Islet of Langerhans (tissue), 1 donor: ENCODE data around the gene CCDC194.
"Not testable (repeated sequence)": the region's sequence is repeated elsewhere in the genome, so short reads cannot be mapped to it uniquely, and the experiment has no call there.

Experiments
- FAIRE-seq: peaks from one replicate; lab custom pipeline; 2011; peaks lifted over from hg19 to GRCh38; lab: Jason Lieb, UNC

Gene CCDC194

DNA sequence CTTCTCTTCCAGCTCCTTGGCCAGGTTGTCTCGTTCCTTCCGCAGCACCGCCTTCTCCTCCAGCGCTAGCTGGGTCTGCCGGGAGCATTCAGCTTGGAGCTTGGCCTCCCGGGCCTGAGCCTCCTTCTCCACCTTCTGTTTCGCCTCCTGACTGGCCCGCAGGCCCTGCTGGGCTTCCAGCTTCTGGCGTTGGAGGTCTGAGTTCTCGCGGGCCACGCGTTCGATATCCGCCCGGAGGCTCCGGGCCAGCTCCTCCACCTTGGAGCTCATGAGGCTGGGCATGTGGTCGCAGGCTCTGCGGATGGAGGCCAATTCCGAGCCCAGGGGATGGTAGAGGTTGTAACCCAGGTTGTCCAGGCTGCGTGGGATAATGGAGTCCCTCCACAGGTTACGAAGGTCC lies 28.6 kb downstream of the CCDC194 start:
- FAIRE-seq: no peak

DNA sequence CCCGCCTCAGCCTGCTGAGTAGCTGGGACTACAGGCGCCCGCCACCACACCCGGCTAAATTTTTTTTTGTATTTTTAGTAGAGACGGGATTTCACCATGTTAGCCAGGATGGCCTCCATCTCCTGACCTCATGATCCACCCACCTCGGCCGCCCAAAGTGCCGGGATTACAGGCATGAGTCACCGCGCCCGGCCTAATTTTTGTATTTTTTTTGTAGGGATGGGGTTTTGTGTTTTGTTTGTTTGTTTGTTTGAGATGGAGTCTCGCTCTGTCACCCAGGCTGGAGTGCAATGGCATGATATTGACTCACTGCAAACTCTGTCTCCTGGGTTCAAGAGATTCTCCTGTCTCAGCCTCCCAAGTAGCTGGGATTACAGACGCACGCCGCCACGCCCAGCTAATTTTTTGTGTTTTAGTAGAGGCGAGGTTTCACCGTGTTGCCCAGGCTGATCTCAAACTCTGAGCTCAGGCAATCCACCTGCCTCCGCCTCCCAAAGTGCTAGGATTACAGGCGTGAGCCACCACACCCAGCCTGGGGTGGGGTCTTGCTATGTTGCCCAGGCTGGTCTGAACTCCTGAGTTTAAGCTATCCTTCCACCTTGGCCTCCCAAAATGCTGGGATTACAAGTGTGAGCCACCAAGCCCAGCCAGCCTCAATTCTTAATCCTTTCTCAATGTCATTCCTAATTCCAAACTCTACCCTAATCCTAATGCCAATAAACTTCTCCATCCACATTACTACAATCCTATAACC lies 30.0 kb downstream of the CCDC194 start:
- FAIRE-seq: not testable (repeated sequence)

DNA sequence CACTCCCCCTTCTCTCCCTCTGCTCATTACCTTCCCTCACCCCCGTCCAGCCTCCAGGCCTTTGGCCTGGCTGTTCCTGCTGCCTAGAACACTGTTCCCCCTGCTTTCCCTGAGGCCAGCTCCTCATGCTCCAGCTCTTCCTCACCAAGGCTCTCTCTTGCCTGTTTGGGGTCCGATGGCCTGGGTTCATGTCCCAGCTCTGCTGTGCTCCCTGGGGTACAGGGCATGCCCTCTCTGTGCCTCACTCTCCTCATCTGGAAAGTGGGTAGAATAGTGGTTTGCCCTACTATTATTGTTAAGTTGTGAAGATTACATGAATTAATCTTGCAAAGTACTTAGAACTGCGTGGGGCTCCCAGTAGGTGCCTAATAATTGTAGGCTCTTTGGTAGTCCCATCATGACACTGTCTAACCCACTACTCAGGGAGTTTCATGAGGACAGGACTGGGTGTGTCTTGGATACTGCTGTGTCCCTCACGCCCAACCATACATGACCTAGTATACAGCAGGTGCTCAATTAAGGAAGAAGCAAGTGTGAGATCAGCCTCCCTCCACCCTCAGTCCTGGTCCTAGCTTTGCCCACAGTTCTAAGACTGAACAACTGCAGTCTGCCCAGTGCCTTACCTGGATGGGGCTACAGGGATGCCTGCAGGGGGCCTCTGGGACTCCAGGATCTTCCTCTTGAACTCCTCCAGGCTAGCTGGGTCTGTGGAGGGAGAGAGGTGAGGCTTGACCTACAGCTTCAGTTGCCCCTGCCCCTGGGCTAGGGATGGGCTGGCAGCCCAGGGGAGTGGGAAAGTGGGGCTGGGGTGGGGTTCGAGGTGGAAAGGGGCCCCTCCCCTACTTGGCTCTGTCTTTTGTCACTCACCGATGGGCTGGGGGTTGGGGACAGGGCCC lies 33.8 kb downstream of the CCDC194 start:
- no peak for FAIRE-seq

DNA sequence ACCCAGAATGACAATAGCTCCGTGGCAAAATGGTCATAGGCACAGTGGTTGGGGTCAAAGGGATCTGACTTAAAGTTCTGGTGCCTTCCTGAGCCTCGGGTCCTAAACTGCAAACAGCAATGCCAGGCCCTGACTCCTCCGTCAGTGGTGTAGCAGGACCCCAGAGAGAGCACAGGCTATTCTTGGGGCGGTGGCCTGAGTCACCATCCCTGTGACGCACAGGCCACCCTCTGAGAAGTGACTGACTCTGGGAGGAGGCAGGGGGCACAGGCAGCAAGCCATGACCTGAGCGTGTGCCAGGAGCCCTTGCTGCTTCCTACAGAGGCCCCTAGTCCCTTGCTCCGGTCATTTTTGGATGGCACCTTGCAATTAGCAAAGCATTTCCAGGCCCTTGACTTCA lies 35.6 kb downstream of the CCDC194 start:
- no peak for FAIRE-seq

DNA sequence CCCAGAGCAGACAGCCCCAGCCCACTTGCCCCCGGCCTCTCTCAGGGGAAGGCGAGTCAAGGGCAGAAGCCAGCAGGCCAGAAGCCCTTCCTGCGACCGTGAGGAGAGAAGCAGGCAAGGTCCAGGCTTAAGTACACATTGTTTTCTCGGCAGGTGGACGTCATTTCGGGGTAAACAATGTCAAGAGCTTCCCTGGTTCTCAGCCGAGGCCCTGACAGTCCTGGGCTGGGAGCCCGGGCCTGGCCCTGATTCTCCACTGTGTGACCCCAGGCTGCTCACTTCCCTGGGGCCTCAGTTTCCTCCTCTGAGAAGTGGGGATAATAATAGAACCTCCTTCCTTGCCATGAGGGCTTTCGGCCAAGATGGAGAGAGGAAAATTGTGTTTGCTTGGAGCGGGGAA lies 36.3 kb downstream of the CCDC194 start:
- no peak for FAIRE-seq

DNA sequence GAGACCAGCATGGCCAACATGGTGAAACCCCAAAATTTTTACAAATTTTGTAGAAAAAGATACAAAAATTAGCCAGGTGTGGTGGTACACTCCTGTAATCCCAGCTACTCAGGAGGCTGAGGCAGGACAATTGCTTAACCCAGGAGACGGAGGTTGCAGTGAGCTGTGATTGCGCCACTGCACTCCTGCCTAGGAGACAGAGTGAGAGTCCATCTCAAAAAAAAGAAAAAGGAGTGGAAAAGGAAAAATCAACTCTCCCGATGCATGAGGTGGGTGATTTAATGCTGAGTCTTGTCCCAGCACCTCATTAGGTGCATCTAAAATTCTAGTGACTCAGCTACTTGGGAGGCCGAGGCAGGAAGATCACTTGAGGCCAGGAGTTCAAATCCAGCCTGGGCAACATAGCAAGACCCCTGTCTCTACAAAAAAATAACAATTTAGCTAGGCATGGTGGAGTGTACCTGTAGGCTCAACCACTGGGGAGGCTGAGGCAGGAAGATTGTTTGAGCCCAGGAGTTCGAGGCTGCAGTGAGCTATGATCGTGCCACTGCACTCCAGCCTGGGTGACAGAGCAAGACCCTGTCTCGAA lies 36.8 kb downstream of the CCDC194 start:
- FAIRE-seq: no peak

DNA sequence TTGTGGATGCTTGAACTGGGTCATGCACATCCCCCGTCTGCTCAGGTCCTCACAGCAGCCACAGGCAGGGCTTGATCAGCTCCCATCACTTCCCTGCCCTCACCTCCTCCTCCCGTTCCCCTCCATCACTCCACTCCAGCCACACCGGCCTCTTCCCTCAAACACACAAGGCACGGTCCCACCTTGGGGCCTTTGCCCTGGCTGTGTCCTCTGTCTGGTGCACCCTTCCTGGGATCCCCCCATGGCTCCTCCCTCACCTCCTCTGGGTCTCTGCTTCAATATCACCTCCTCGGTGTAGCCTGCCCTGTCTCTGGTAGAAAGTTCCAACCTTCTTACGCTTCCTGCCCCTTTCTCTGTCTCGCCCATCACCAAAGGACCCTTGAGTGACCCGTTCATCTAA lies 40.6 kb downstream of the CCDC194 start:
- no peak for FAIRE-seq

DNA sequence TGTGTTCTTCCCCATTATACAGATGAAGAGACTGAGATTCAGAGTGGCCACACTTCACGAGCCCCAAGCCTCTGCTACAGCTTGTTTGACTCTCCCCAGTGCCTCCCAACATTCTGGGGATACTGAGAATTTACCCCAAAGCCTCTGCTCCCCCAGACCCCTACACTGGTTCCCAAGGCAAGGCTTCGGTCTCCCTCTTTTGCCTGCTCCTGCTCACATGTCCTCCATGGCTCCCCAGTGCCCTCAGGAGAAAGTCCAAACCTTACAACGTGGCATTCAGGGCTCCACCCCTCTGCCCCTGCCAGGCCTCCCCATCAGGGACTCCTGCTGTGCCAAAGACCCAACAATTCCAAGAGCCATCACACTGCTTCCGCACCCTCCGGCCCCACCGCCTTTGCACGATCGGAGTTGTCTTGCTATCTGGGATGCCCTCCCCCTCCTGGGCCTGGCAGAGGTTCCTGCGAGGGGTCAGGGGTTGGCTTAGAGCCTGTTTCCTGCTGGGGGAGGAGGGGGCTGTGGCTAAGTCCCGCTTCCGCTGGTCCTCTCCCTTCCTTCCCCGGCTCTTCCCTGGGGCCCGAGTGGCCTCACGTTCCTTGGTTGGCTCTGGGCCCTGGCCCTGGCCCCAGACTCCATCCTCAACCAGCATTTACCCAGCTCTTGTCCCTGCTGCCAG lies 41.3 kb downstream of the CCDC194 start:
- no peak for FAIRE-seq

DNA sequence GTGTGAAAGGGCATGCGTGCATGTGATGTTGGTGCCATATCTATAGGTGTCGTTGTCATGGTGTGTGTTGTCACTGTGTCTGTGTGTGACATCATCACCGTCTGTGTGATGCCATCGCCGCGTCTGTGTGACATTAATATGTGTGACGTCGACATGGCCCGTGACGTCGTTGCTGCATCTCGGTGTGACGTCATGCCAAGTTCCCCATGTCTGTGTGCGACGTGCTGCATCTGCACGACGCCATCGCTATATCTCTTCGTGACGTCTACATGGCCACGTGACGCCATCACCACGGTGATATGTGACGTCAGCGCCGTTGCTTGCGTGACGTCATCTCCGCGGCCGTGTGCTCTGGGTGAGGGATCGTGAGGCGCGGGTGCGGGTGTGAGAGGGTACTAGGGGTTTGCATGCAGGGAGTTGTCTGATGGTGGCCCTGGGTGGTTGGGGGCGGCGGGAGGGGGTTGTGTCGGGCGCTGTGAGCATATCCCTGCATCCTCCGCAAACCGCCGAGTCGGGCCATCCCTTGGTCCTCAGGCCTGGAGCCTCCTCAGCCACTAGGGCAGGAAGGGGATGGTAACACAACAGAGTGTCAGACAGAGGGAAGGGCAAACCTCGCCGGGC lies 42.1 kb downstream of the CCDC194 start:
- FAIRE-seq: no peak

DNA sequence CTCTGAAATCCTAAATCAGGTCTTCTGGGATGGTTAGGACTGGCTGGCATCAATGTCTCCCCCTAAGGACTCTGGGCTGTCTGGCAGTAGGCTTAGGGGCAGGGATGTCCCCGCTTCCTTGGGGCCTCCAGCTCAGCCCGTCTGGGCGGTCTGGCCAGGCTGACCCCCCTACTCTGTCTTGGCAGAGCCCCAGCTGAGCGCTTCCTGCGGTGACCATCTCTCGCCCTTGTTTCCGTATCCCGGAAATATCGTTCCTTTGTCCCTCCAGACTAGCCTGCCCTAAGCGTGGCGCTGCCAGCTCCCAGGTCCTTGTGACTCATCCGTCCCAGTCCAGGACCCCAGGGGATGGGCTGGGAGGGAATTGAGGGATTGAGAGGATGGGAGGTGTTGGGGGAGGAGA lies 45.3 kb downstream of the CCDC194 start:
- FAIRE-seq: no peak

DNA sequence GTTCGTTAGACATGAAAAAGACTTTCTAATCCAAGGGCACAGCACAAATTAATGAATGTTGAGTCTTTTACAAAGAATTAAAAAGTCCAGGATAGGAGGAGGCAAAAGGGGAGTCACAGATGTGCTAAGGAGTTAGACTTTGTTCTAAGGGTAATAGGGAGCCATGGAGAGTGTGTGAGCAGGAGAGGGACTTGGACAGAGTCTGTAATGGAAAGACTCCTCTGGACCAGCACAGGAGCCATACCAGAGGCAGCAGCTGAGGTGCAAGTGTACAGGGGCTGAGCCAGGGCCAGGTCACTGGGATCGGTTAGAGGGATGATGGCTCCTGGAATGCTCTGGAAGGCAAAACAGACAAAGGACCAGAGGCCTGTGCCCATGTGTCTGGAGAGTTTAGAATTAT lies 46.1 kb downstream of the CCDC194 start:
- no peak for FAIRE-seq

DNA sequence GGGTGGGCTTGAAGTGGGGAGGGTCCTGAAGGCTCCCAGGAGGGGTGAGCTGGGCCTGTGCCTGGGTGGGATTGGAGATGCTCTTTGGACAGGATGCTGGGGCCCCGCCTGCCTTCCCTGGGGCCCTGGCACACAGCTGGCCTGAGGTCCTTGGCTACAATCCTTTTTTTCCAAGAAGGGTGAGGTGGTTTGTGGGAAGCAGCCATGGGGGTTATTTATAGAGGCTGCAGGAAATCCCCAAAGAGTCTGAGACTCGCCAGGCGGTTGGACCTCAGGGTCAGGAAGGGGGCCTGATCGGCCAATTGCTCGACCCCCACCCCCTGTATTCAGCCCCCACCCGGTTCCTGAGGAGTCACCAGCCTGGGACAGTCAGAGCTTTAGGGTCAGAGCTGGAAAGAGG lies 46.6 kb downstream of the CCDC194 start:
- FAIRE-seq: no peak

DNA sequence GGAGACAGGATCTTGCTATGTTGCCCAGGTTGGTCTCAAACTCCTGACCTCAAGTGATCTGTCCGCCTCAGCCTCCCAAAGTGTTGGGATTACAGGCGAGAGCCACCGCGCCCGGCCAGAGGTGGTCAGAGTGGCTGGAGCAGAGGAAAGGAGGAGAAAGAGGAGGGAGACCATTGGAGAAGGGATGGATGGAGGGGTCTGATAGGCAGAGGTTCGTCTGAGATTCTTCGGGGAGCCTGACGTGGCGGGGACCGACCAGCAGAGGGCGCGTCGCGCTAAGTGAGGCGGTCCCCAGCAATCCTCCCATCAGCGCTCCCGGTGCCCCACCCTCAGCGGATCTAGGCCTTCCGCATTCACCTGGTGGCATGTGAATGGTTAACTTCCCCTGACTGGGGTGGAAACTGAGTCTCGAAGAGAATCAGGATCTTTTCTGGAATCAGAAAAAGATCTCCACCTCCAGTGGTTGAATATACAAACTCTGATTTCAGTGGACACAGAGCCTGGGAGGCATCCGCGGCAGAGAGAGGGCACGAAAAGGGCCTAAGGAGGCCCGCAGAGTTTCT lies 47.8 kb downstream of the CCDC194 start:
- no peak for FAIRE-seq

DNA sequence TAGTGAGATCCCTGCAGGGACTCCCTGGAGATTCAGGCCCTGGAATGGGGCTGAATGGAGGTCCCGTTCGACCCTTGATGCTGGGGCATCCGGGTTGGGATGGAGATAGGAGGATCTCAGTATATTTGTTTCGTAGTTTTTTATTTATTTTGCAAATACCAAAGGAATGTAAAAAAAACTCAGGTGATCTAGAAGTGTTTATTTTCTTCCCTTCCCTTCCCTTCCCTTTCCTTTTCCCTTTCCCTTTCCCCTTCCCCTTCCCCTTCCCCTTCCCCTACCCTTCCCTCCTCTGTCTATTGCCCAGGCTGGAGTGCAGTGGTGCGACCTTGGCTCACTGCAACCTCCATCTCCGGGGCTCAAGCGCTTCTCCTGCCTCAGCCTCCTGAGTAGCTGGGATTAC lies 52.2 kb downstream of the CCDC194 start:
- no peak for FAIRE-seq

DNA sequence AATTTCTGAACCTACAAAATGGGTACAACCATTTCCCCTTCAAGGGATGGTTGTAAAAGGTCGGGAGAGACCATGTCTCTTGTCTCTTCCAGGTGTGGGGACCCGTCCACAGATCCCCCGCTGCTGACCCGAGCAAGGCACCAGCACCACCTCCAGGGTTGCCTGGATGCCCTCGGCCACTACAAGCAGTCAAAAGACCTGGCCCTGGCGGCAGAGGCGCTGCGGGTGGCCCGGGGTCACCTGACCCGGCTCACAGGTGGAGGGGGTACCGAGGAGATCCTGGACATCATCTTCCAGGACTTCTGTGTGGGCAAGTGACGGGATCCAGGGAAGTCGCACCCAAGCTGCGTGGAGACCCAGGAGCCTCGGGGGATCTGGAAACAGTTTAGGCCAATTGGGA lies 52.6 kb downstream of the CCDC194 start:
- FAIRE-seq: no peak

DNA sequence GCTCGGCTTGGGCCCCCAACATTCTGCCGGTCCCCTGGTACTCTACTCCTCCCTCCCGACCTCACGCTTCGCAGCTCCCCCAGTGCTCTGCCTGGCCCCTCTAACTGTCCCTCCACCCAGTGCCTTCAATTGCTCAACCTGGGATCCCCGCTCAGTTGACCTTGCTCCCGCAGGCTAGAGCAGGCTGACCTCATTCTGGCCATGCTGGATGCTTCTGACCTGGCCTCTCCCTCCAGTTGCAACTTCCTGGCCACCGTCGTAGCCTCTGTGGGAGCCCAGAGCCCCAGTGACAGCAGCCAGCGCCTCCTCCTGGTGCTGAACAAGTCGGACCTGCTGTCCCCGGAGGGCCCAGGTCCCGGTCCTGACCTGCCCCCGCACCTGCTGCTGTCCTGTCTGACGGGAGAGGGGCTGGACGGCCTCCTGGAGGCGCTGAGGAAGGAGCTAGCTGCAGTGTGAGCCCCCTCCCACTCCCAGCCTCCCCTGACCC lies 53.1 kb downstream of the CCDC194 start:
- FAIRE-seq: no peak
